ENCODE measurements around the gene FKBP8. TPM values are rescaled to one million over a fixed set of nuclear protein-coding genes. Genes with fewer than 3 reads are reported as not detected.

The FKBP8 gene
- total RNA-seq, 1 donor from 2014 or later, result 376 TPM

DNA sequence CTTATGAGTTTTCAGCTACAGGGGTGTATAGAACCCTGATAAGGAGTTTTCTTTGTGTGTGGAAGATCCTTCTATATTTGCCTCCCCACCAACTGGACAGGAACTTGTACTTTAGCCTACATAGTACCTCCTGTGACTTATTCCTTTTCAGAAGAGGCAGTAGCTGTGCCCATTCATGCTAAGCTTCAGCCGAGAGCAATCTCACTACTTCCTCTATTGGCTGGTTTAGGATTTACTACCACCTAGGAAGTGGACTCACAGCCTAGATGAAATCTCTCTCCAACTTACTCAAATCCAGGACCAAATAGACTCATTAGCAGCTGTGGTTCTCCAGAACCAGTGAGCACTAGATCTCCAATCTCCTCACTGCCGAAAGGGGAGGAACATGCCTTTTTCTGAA is 42.9 kb upstream of the FKBP8 start:
- Histone ChIP-seq H3K36me3 (peaks cover 0 to 8% of the 10 kb centered on the region in 2 donors), H3K4me3 (no peak overlapping the region), H3K27ac (no peak overlapping the region), H3K27me3 (no peaks in the 10 kb centered on the region), H3K9me3 (no peaks in the 10 kb centered on the region), H3K4me1 (peaks cover 27% of the 10 kb centered on the region)
- intact Hi-C loops (cut with DNase I), result no loop called here
- no peak for DNase-seq (ENCODE audit: extremely low spot score in 2 of 2)
- no peak for TF ChIP-seq POLR2A (IDR thresholded peaks at IDR 0.05)
- TF ChIP-seq POLR2AphosphoS5 (IDR thresholded peaks at IDR 0.05; ENCODE audit: insufficient read depth in 1 of 2, low read depth in 1 of 2), result no peak
- TF ChIP-seq CTCF (IDR thresholded peaks at IDR 0.05), result no peak

DNA sequence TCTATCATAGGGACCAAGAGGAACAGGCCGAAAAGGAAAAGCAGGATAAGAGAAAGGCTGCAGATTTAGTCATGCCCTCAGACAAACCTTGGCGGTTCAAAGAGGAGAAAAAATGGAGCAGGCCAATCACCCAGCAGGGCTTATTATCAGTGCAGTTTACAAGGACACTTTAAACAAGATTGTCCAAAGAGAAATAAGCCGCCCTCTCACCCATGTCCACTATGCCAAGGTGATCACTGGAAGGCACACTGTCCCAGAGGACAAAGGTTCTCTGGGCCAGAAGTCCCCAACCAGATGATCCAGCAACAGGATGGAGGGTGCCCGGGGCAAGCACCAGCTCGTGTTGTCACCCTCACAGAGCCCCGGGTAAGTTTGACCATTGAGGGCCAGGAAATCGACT is 36.9 kb upstream of the FKBP8 start:
- TF ChIP-seq CTCF (IDR thresholded peaks at IDR 0.05) (no peak), POLR2AphosphoS5 (IDR thresholded peaks at IDR 0.05; ENCODE audit: insufficient read depth in 1 of 2, low read depth in 1 of 2) (no peak), POLR2A (IDR thresholded peaks at IDR 0.05) (no peak)
- Histone ChIP-seq H3K4me3 (no peak overlapping the region), H3K27me3 (no peaks in the 10 kb centered on the region), H3K4me1 (no peaks in the 10 kb centered on the region), H3K36me3 (peaks cover 0 to 19% of the 10 kb centered on the region in 2 donors), H3K9me3 (no peaks in the 10 kb centered on the region), H3K27ac (no peak overlapping the region)
- DNase-seq (ENCODE audit: extremely low spot score in 2 of 2), result no peak
- intact Hi-C loops (cut with DNase I), result no loop called here

DNA sequence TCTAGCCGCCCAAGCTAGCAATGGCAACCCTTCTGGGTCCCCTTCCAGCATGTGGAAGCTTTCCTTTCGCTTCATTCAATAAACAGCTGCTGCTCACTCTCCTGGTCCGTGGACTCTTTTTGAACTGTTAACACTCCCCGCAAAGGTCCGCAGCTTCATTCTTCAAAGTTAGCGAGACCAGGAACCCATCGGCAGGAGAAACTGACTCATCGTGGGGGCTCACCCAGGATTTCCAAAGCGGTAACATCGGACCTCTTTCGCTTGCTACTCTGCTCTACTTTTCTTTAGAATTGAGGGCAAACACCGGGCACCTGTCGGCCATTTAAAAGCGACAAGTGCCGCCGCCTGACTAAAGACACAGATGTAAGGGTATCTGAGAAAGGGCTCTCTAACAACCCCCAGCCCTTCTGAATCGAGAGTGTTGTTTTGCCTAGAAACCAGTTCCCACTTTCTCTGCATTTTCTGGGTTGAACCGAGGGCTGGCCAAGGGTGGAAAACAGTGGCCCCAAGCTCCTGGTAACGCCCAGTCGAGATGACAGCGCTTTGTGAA is 34.1 kb upstream of the FKBP8 start:
- intact Hi-C loops (cut with DNase I), result no loop called here
- TF ChIP-seq POLR2A (IDR thresholded peaks at IDR 0.05), result no peak
- no peak for TF ChIP-seq POLR2AphosphoS5 (IDR thresholded peaks at IDR 0.05; ENCODE audit: insufficient read depth in 1 of 2, low read depth in 1 of 2)
- no peak for TF ChIP-seq CTCF (IDR thresholded peaks at IDR 0.05)
- no peaks in the 10 kb centered on the region for H3K27me3 ChIP-seq
- H3K36me3 ChIP-seq, result peaks cover 0 to 41% of the 10 kb centered on the region in 2 donors
- peaks cover 13% of the 10 kb centered on the region for H3K4me1 ChIP-seq
- no peaks in the 10 kb centered on the region for H3K9me3 ChIP-seq
- no peak for DNase-seq (ENCODE audit: extremely low spot score in 2 of 2)
- no peak overlapping the region for H3K27ac ChIP-seq
- H3K4me3 ChIP-seq, result no peak overlapping the region

DNA sequence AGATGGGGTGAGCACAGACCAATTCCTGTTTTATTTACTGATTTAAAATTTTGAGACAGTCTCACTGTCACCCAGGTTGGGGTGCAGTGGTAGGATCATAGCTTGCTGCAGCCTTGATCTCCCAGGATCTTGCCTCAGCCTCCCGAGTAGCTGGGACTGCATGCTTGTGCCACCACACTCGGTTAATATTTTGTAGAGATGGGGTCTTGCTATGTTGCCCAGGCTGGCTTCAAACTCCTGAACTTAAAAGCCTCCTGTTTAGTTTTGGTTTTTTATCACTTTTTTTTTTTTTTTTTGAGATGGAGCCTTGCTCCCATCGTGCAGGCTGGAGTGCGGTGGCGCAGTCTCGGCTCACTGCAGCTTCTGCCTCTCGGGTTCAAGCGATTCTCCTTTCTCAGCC is 33.0 kb upstream of the FKBP8 start:
- peaks cover 0 to 41% of the 10 kb centered on the region in 2 donors for H3K36me3 ChIP-seq
- no peak overlapping the region for H3K4me3 ChIP-seq
- no peak for TF ChIP-seq CTCF (IDR thresholded peaks at IDR 0.05)
- TF ChIP-seq POLR2A (IDR thresholded peaks at IDR 0.05), result no peak
- no peak for TF ChIP-seq POLR2AphosphoS5 (IDR thresholded peaks at IDR 0.05; ENCODE audit: insufficient read depth in 1 of 2, low read depth in 1 of 2)
- no peaks in the 10 kb centered on the region for H3K27me3 ChIP-seq
- H3K27ac ChIP-seq, result no peak overlapping the region
- H3K9me3 ChIP-seq, result no peaks in the 10 kb centered on the region
- intact Hi-C loops (cut with DNase I), result no loop called here
- DNase-seq (ENCODE audit: extremely low spot score in 2 of 2), result no peak
- H3K4me1 ChIP-seq, result peaks cover 19% of the 10 kb centered on the region

DNA sequence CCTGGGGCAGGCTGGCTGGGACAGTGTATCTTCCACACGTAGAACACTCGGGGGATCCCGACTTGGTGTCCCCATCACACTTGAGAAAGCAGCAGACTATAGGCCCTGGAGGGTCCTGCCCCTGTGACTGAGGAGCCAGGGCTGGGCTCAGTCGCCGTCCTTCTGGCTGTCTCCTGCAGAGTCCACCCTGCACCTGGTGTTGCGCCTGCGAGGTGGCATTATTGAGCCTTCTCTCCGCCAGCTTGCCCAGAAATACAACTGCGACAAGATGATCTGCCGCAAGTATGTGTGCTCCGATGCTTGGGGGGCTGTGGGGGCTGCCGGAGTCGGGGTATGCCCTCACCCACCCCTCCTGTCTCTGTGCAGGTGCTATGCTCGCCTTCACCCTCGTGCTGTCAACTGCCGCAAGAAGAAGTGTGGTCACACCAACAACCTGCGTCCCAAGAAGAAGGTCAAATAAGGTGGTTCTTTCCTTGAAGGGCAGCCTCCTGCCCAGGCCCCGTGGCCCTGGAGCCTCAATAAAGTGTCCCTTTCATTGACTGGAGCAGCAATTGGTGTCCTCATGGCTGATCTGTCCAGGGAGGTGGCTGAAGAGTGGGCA is 31.4 kb upstream of the FKBP8 start:
- H3K4me3 ChIP-seq, result no peak overlapping the region
- no peak for DNase-seq (ENCODE audit: extremely low spot score in 2 of 2)
- TF ChIP-seq POLR2A (IDR thresholded peaks at IDR 0.05), result no peak
- TF ChIP-seq POLR2AphosphoS5 (IDR thresholded peaks at IDR 0.05; ENCODE audit: insufficient read depth in 1 of 2, low read depth in 1 of 2), result no peak
- no peak for TF ChIP-seq CTCF (IDR thresholded peaks at IDR 0.05)
- no peaks in the 10 kb centered on the region for H3K9me3 ChIP-seq
- peaks cover 0 to 41% of the 10 kb centered on the region in 2 donors for H3K36me3 ChIP-seq
- H3K27me3 ChIP-seq, result no peaks in the 10 kb centered on the region
- intact Hi-C loops (cut with DNase I), result no loop called here
- peaks cover 27% of the 10 kb centered on the region for H3K4me1 ChIP-seq
- H3K27ac ChIP-seq, result no peak overlapping the region

Measured in vagina (tissue), 2 donors.